Measurements from ENCODE around the gene GARS1.
A peak's percentile ranks its signal among the peaks of the same experiment; 100 is the strongest.
"Not testable (repeated sequence)": the region's sequence is repeated elsewhere in the genome, so short reads cannot be mapped to it uniquely, and the experiment has no call there.

Gene GARS1

GRCh38 chr7:30594540-30595435 is at the start of gene GARS1:
TSS of gene GARS1 (plus strand) at chr7:30594878. CDS start at chr7:30594922, 44 bp downstream.
- peak; percentile 80 for DNase-seq (ENCODE audit: low read depth, low spot score)

GRCh38 chr7:30545791-30546555 is 48.7 kb upstream of the GARS1 start:
- DNase-seq (ENCODE audit: low read depth, low spot score): no peak

GRCh38 chr7:30546596-30546995 is 48.1 kb upstream of the GARS1 start:
- no peak for DNase-seq (ENCODE audit: low read depth, low spot score)

GRCh38 chr7:30548845-30549244 is 45.8 kb upstream of the GARS1 start:
- no peak for DNase-seq (ENCODE audit: low read depth, low spot score)

GRCh38 chr7:30549931-30550493 is 44.7 kb upstream of the GARS1 start:
- DNase-seq (ENCODE audit: low read depth, low spot score): no peak

GRCh38 chr7:30552330-30552729 is 42.3 kb upstream of the GARS1 start:
- no peak for DNase-seq (ENCODE audit: low read depth, low spot score)

GRCh38 chr7:30553141-30553540 is 41.5 kb upstream of the GARS1 start:
- DNase-seq (ENCODE audit: low read depth, low spot score): no peak

GRCh38 chr7:30553546-30553945 is 41.1 kb upstream of the GARS1 start:
- DNase-seq (ENCODE audit: low read depth, low spot score): no peak

- DNase-seq (ENCODE audit: low read depth, low spot score): no peak
These were observed 39.2 kb upstream of the GARS1 start for GRCh38 chr7:30555525-30555924.

- no peak for DNase-seq (ENCODE audit: low read depth, low spot score)
These were observed 37.8 kb upstream of the GARS1 start for GRCh38 chr7:30556840-30557239.

GRCh38 chr7:30557245-30557644 is 37.4 kb upstream of the GARS1 start:
- no peak for DNase-seq (ENCODE audit: low read depth, low spot score)

GRCh38 chr7:30559611-30560010 is 35.1 kb upstream of the GARS1 start:
- DNase-seq (ENCODE audit: low read depth, low spot score): no peak

- DNase-seq (ENCODE audit: low read depth, low spot score): no peak
These were observed 33.3 kb upstream of the GARS1 start for GRCh38 chr7:30561389-30561788.

- DNase-seq (ENCODE audit: low read depth, low spot score): no peak
These were observed 32.2 kb upstream of the GARS1 start for GRCh38 chr7:30562498-30562897.

GRCh38 chr7:30562909-30563308 is 31.8 kb upstream of the GARS1 start:
- no peak for DNase-seq (ENCODE audit: low read depth, low spot score)

- DNase-seq (ENCODE audit: low read depth, low spot score): no peak
These were observed 31.2 kb upstream of the GARS1 start for GRCh38 chr7:30563326-30563942.

- peak; percentile 77 for DNase-seq (ENCODE audit: low read depth, low spot score)
These were observed 30.3 kb upstream of the GARS1 start for GRCh38 chr7:30564243-30564892.

- no peak for DNase-seq (ENCODE audit: low read depth, low spot score)
These were observed 28.1 kb upstream of the GARS1 start for GRCh38 chr7:30566596-30566995.

GRCh38 chr7:30567081-30567480 is 27.6 kb upstream of the GARS1 start:
- no peak for DNase-seq (ENCODE audit: low read depth, low spot score)

GRCh38 chr7:30570238-30570637 is 24.4 kb upstream of the GARS1 start:
- DNase-seq (ENCODE audit: low read depth, low spot score): not testable (repeated sequence)

GRCh38 chr7:30572212-30572841 is 22.4 kb upstream of the GARS1 start:
- no peak for DNase-seq (ENCODE audit: low read depth, low spot score)

Measured in smooth muscle cell of the brain vasculature (primary cell).